ENCODE data around the gene ME3.

DNA sequence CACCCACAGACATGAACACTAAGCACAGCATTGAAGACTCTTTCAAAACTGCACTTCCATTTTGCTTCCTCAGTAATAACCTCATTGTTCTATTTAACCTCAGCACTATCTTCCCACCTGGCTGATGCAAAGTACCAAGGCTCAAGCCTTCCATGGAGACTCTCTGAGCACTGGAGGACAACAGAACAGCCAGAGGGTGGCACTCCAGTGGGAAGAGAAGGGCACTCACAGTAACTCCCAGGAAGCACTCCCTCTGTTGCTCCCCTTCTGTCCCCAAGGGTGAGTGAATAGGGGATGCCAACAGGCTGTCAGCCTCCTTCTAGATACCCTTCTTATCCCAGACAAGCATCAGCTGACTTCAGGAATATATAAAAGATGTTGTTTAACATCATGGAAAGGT is 3.5 kb downstream of the ME3 start:
- TF ChIP-seq EZH2 (IDR thresholded peaks at IDR 0.05; ENCODE audit: insufficient read depth, poor library complexity, severe bottlenecking) (no peak), EZH2phosphoT487 (IDR thresholded peaks at IDR 0.05; ENCODE audit: insufficient read depth, low read depth) (no peak)

Data from GM23248 (cell line).